ENCODE data around the gene PXK.
"Not testable (repeated sequence)": the region's sequence is repeated elsewhere in the genome, so short reads cannot be mapped to it uniquely, and the experiment has no call there.

Gene PXK

GRCh38 chr3:58323529-58324390, 8.9 kb upstream of the PXK start:
- no peak for DNase-seq (ENCODE audit: low read depth in 3 of 3)

- DNase-seq (ENCODE audit: low read depth in 3 of 3) = no peak
Measured at GRCh38 chr3:58324391-58325390, 8.0 kb upstream of the PXK start.

- DNase-seq (ENCODE audit: low read depth in 3 of 3) = no peak
Measured at GRCh38 chr3:58325525-58325992, 7.1 kb upstream of the PXK start.

GRCh38 chr3:58326267-58326900, 6.3 kb upstream of the PXK start:
- no peak for DNase-seq (ENCODE audit: low read depth in 3 of 3)

GRCh38 chr3:58329150-58329921, 3.4 kb upstream of the PXK start:
- no peak for DNase-seq (ENCODE audit: low read depth in 3 of 3)

GRCh38 chr3:58329922-58330413, 2.7 kb upstream of the PXK start:
- no peak for DNase-seq (ENCODE audit: low read depth in 3 of 3)

- no peak for DNase-seq (ENCODE audit: low read depth in 3 of 3)
Measured at GRCh38 chr3:58331593-58332152, 1.0 kb upstream of the PXK start.

GRCh38 chr3:58333206-58334012, 717 bp downstream of the PXK start:
- DNase-seq (ENCODE audit: low read depth in 3 of 3) = peak in 2 of 3 experiments; percentile 5 to 29

GRCh38 chr3:58334013-58334321, 1.3 kb downstream of the PXK start:
- DNase-seq (ENCODE audit: low read depth in 3 of 3) = no peak

- DNase-seq (ENCODE audit: low read depth in 3 of 3) = no peak
Measured at GRCh38 chr3:58334506-58334884, 1.8 kb downstream of the PXK start.

- no peak for DNase-seq (ENCODE audit: low read depth in 3 of 3)
Measured at GRCh38 chr3:58335652-58335947, 2.9 kb downstream of the PXK start.

GRCh38 chr3:58336135-58336882, 3.6 kb downstream of the PXK start:
- DNase-seq (ENCODE audit: low read depth in 3 of 3) = no peak

GRCh38 chr3:58337190-58337589, 4.5 kb downstream of the PXK start:
- DNase-seq (ENCODE audit: low read depth in 3 of 3) = no peak

GRCh38 chr3:58339146-58339545, 6.5 kb downstream of the PXK start:
- DNase-seq (ENCODE audit: low read depth in 3 of 3) = not testable (repeated sequence)

- DNase-seq (ENCODE audit: low read depth in 3 of 3) = no peak
Measured at GRCh38 chr3:58340594-58341244, 8.0 kb downstream of the PXK start.

GRCh38 chr3:58341376-58341775, 8.7 kb downstream of the PXK start:
- DNase-seq (ENCODE audit: low read depth in 3 of 3) = no peak

- DNase-seq (ENCODE audit: low read depth in 3 of 3) = no peak
Measured at GRCh38 chr3:58342676-58343075, 10.0 kb downstream of the PXK start.

GRCh38 chr3:58345457-58345856, 12.8 kb downstream of the PXK start:
- no peak for DNase-seq (ENCODE audit: low read depth in 3 of 3)

GRCh38 chr3:58346368-58346767, 13.7 kb downstream of the PXK start:
- no peak for DNase-seq (ENCODE audit: low read depth in 3 of 3)

Data from stimulated activated CD4-positive, alpha-beta T cell treated with anti-CD3 and anti-CD28 coated beads, TNF-alpha, amount 100 ng/mL, for 24 hours (primary cell).